ENCODE data around the gene NCDN.

DNA sequence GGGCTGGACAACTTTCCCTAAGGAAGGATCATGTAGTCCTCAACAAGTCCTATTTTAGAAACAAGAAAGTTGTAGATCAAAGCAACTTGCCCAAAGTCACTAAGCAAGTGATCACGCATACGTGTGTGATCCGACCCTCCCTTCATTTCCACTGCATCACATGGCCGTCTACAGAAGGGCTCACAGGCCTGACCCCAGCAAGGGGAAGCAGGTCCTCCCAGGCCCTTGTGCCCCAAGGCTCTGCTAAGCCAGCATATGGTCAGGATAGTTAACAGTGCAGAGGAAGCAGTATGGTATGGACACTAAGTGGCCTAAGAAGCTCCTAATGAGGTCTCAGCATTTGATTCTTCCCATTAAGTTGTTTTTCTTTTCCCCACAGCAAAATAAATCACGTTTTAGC is 40.3 kb downstream of the NCDN start:
- no peak for TF ChIP-seq POLR2AphosphoS5 (IDR thresholded peaks at IDR 0.05; ENCODE audit: low read depth, low read length)
- no peak for TF ChIP-seq TAF1 (IDR thresholded peaks at IDR 0.05; ENCODE audit: borderline replicate concordance, insufficient read depth, low read length)
